GM13976 (cell line): ENCODE data around the gene KLHL1.

Source experiments
- DNase-seq: peaks from one replicate; pipeline ENCODE4 v3.0.0; 2012; ENCODE audit warnings: low spot score
- CTCF ChIP-seq: IDR thresholded peaks from 2 replicates; pipeline ENCODE4 v1.5.1; 2012; ENCODE audit warnings: borderline replicate concordance, mild to moderate bottlenecking; ENCODE audit not compliant: insufficient read depth; ENCODE audit errors: extremely low read depth, missing control alignments, control extremely low read depth
- in situ Hi-C: fragments of 300-500 bp; cut with MboI; formaldehyde crosslinking; loops from one replicate; pipeline ENCODE4 v1.12.0; 2022; ENCODE audit warnings: low sequenced_read_pairs, mixed read lengths, inconsistent platforms; ENCODE audit not compliant: unreplicated experiment

KLHL1 gene

GRCh38 chr13:69755101-69755500, 353.2 kb downstream of the KLHL1 start:
- in situ Hi-C loops: no loop called here
- no peak for DNase-seq
- no peak for TF ChIP-seq CTCF

- in situ Hi-C loops: no loop called here
- TF ChIP-seq CTCF: no peak
- no peak for DNase-seq
Measured at GRCh38 chr13:69751259-69751658, 357.0 kb downstream of the KLHL1 start.

GRCh38 chr13:69737129-69737935, 370.9 kb downstream of the KLHL1 start:
- in situ Hi-C loops: no loop called here
- no peak for TF ChIP-seq CTCF
- no peak for DNase-seq

GRCh38 chr13:69721631-69722030, 386.6 kb downstream of the KLHL1 start:
- no peak for TF ChIP-seq CTCF
- DNase-seq: no peak
- in situ Hi-C loops: no loop called here

GRCh38 chr13:69720278-69720983, 387.8 kb downstream of the KLHL1 start:
- in situ Hi-C loops: no loop called here
- TF ChIP-seq CTCF: no peak
- no peak for DNase-seq

- in situ Hi-C loops: no loop called here
- DNase-seq: no peak
- no peak for TF ChIP-seq CTCF
Measured at GRCh38 chr13:69706807-69707206, 401.4 kb downstream of the KLHL1 start.

GRCh38 chr13:69704311-69704710, 403.9 kb downstream of the KLHL1 start:
- DNase-seq: no peak
- in situ Hi-C loops: no loop called here
- TF ChIP-seq CTCF: no peak
